H1 (cell line): ENCODE data around the gene OR51A4. TPM values are rescaled to one million over a fixed set of nuclear protein-coding genes. Genes with fewer than 3 reads are reported as not detected.

Source experiments
- CTCF ChIA-PET: fragments of 300-600 bp; sonication (Branson Sonifier 250); formaldehyde crosslinking; loops from one replicate; lab custom pipeline; 2021; ENCODE audit not compliant: partially characterized antibody; lab: Charles Lee
- POLR2A ChIA-PET: fragments of 300-600 bp; sonication (Branson Sonifier 250); formaldehyde crosslinking; loops from one replicate; lab custom pipeline; 2021; ENCODE audit warnings: inconsistent platforms; ENCODE audit not compliant: partially characterized antibody; lab: Charles Lee
- DNase-seq, 2 experiments: peaks; one replicate each; pipeline versions ENCODE4 v3.0.0 to v3.0.0-alpha.2; 2010 to 2022; ENCODE audit warnings: low spot score in 2 of 2, low read depth in 1 of 2, mixed read lengths in 1 of 2
- FAIRE-seq: peaks from 2 replicates; lab custom pipeline; 2011; peaks lifted over from hg19 to GRCh38; lab: Jason Lieb, UNC
- H2AFZ ChIP-seq: 2 replicates; pipeline ENCODE4 v1.8.1; 2012; ENCODE audit warnings: low read length, inconsistent platforms
- H2AK5ac ChIP-seq: 2 replicates; pipeline ENCODE4 v1.6.1; 2013; ENCODE audit warnings: low read depth, low read length
- H2BK120ac ChIP-seq: replicated peaks from 2 replicates; pipeline ENCODE3; 2013; ENCODE audit warnings: low read depth, low read length, inconsistent platforms
- H2BK12ac ChIP-seq: 2 replicates; pipeline ENCODE4 v1.6.1; 2013; ENCODE audit warnings: low read depth, low read length
- H2BK15ac ChIP-seq: 2 replicates; pipeline ENCODE4 v1.6.1; 2013; ENCODE audit warnings: low read length
- H2BK20ac ChIP-seq: 2 replicates; pipeline ENCODE4 v1.6.1; 2013; ENCODE audit warnings: low read length
- H2BK5ac ChIP-seq: 2 replicates; pipeline ENCODE4 v1.6.1; 2013; ENCODE audit warnings: low read depth, low read length
- H3K14ac ChIP-seq: 2 replicates; pipeline ENCODE4 v1.6.1; 2013; ENCODE audit warnings: inconsistent platforms; ENCODE audit not compliant: insufficient read length
- H3K18ac ChIP-seq: 2 replicates; pipeline ENCODE4 v1.6.1; 2013; ENCODE audit warnings: low read length; ENCODE audit errors: extremely low read depth
- H3K23ac ChIP-seq: 2 replicates; pipeline ENCODE4 v1.6.1; 2013; ENCODE audit warnings: inconsistent platforms; ENCODE audit not compliant: insufficient read length
- H3K23me2 ChIP-seq: 2 replicates; pipeline ENCODE4 v1.6.1; 2013; ENCODE audit warnings: low read depth, low read length
- H3K27ac ChIP-seq: 2 replicates; pipeline ENCODE4 v1.6.1; 2011; ENCODE audit warnings: low read depth, low read length, inconsistent platforms
- H3K27me3 ChIP-seq, 4 experiments: replicated peaks in 1 of 4; 1 replicate in 1 of 4; 2 replicates in 3 of 4; pipeline versions ENCODE4 v1.6.1 to v1.8.1; 2011 to 2013; ENCODE audit warnings: low read length in 3 of 4, mild to moderate bottlenecking in 3 of 4, inconsistent platforms in 2 of 4, mixed read lengths in 2 of 4, moderate library complexity in 1 of 4; ENCODE audit not compliant: control insufficient read depth in 3 of 4, insufficient read depth in 3 of 4; ENCODE audit errors: extremely low read depth in 1 of 4
- H3K36me3 ChIP-seq, 4 experiments: 2 replicates each; pipeline versions ENCODE4 v1.6.1 to v1.8.1; 2011 to 2013; ENCODE audit warnings: mild to moderate bottlenecking in 4 of 4, low read length in 3 of 4, moderate library complexity in 2 of 4, control low read depth in 1 of 4, inconsistent platforms in 1 of 4; ENCODE audit not compliant: insufficient read depth in 4 of 4, control insufficient read depth in 2 of 4
- H3K4ac ChIP-seq: replicated peaks from 2 replicates; pipeline ENCODE3; 2013; ENCODE audit warnings: low read length, low read depth, mixed read lengths, inconsistent platforms; ENCODE audit not compliant: insufficient read length
- H3K4me1 ChIP-seq, 4 experiments: replicated peaks in 1 of 4; 1 replicate in 1 of 4; 2 replicates in 3 of 4; pipeline versions ENCODE4 v1.6.1 to v1.8.1; 2011 to 2013; ENCODE audit warnings: low read length in 3 of 4, inconsistent platforms in 2 of 4, mixed read lengths in 1 of 4; ENCODE audit not compliant: insufficient read depth in 4 of 4, control insufficient read depth in 3 of 4
- H3K4me2 ChIP-seq, 2 experiments: 2 replicates each; pipeline versions ENCODE4 v1.6.1 to v1.8.1; 2011 to 2013; ENCODE audit warnings: low read depth in 2 of 2, low read length in 2 of 2, control low read depth in 1 of 2, inconsistent platforms in 1 of 2, mild to moderate bottlenecking in 1 of 2; ENCODE audit not compliant: insufficient read depth in 1 of 2
- H3K4me3 ChIP-seq, 4 experiments: fragments of 200-600, 300-600 bp in 1 of 4; sonication (generic), shearing (Covaris generic), sonication (Bioruptor Twin) in 1 of 4; 2 replicates each; pipeline versions ENCODE4 v1.5.1 to v1.8.1; 2011 to 2016; ENCODE audit warnings: low read length in 4 of 4, low read depth in 3 of 4, control low read depth in 2 of 4, inconsistent platforms in 2 of 4, mild to moderate bottlenecking in 2 of 4, mixed read lengths in 1 of 4, moderate library complexity in 1 of 4; ENCODE audit not compliant: insufficient read depth in 2 of 4; ENCODE audit errors: extremely low read depth in 1 of 4
- H3K56ac ChIP-seq: replicated peaks from 2 replicates; pipeline ENCODE3; 2013; ENCODE audit warnings: low read depth, mild to moderate bottlenecking, mixed read lengths, low read length, inconsistent platforms; ENCODE audit not compliant: insufficient read length
- H3K79me1 ChIP-seq: 2 replicates; pipeline ENCODE4 v1.6.1; 2013; ENCODE audit warnings: low read depth, low read length, control low read depth
- H3K79me2 ChIP-seq, 2 experiments: 2 replicates each; pipeline versions ENCODE4 v1.6.1 to v1.8.1; 2012 to 2013; ENCODE audit warnings: low read length in 2 of 2, mild to moderate bottlenecking in 2 of 2, inconsistent platforms in 1 of 2; ENCODE audit not compliant: insufficient read depth in 2 of 2, control insufficient read depth in 1 of 2
- H3K9ac ChIP-seq, 4 experiments: replicated peaks in 1 of 4; 1 replicate in 1 of 4; 2 replicates in 3 of 4; pipeline versions ENCODE4 v1.6.1 to v1.8.1; 2011 to 2013; ENCODE audit warnings: low read depth in 3 of 4, low read length in 3 of 4, control low read depth in 2 of 4, mild to moderate bottlenecking in 2 of 4, moderate library complexity in 2 of 4, inconsistent platforms in 1 of 4; ENCODE audit errors: extremely low read depth in 1 of 4
- H3K9me3 ChIP-seq, 2 experiments: 2 replicates each; pipeline versions ENCODE4 v1.6.1 to v1.8.1; 2012 to 2013; ENCODE audit warnings: mild to moderate bottlenecking in 2 of 2, moderate library complexity in 2 of 2, control low read depth in 1 of 2, inconsistent platforms in 1 of 2, low read depth in 1 of 2, low read length in 1 of 2, mixed read lengths in 1 of 2; ENCODE audit not compliant: insufficient read depth in 2 of 2
- H4K20me1 ChIP-seq, 2 experiments: replicated peaks in 1 of 2; 2 replicates each; pipeline versions ENCODE3 to v1.8.1; 2011 to 2013; ENCODE audit warnings: inconsistent platforms in 2 of 2, low read length in 2 of 2, mild to moderate bottlenecking in 1 of 2; ENCODE audit not compliant: insufficient read depth in 2 of 2, control insufficient read depth in 1 of 2
- H4K5ac ChIP-seq: 2 replicates; pipeline ENCODE4 v1.6.1; 2013; ENCODE audit warnings: low read length, low read depth, mixed read lengths, inconsistent platforms; ENCODE audit not compliant: insufficient read length
- H4K8ac ChIP-seq: 2 replicates; pipeline ENCODE4 v1.8.0; 2013; ENCODE audit warnings: mild to moderate bottlenecking, moderate library complexity, low read length, inconsistent platforms; ENCODE audit not compliant: insufficient read depth; ENCODE audit errors: extremely low read depth
- H4K91ac ChIP-seq: replicated peaks from 2 replicates; pipeline ENCODE3; 2013; ENCODE audit warnings: low read length, mixed read lengths, inconsistent platforms; ENCODE audit not compliant: insufficient read length
- CHD2 ChIP-seq: IDR thresholded peaks from 2 replicates; pipeline ENCODE4 v1.6.1; 2012; ENCODE audit warnings: low read length, improper control_type of control experiment
- CTBP2 ChIP-seq: IDR thresholded peaks from 2 replicates; pipeline ENCODE4 v1.7.0; 2011; ENCODE audit warnings: borderline replicate concordance, mild to moderate bottlenecking, moderate library complexity, mixed read lengths, low read length; ENCODE audit not compliant: insufficient read depth, insufficient read length
- E2F6 ChIP-seq: IDR thresholded peaks from 2 replicates; pipeline ENCODE4 v1.6.1; 2012; ENCODE audit warnings: inconsistent platforms
- EZH2 ChIP-seq: fragments of 200-600 bp; sonication (generic); IDR thresholded peaks from 2 replicates; pipeline ENCODE4 v1.7.1; 2012; ENCODE audit warnings: low read depth, mild to moderate bottlenecking, moderate library complexity, low read length, inconsistent platforms; ENCODE audit not compliant: severe bottlenecking
- KDM1A ChIP-seq: fragments of 200-600, 300-600 bp; sonication (generic); IDR thresholded peaks from 2 replicates; pipeline ENCODE4 v1.7.1; 2016; ENCODE audit warnings: mild to moderate bottlenecking, low read length, borderline replicate concordance
- KDM4A ChIP-seq: IDR thresholded peaks from one replicate; pipeline ENCODE4 v1.7.1; 2012; ENCODE audit warnings: low read depth, mild to moderate bottlenecking, moderate library complexity, low read length, inconsistent platforms; ENCODE audit not compliant: severe bottlenecking
- MAFK ChIP-seq: IDR thresholded peaks from 2 replicates; pipeline ENCODE4 v1.6.1; 2012; ENCODE audit warnings: low read depth, mild to moderate bottlenecking, improper control_type of control experiment, low read length
- RBBP5 ChIP-seq: IDR thresholded peaks from 2 replicates; pipeline ENCODE4 v1.7.1; 2012; ENCODE audit warnings: low read depth, mild to moderate bottlenecking, inconsistent platforms, low read length, moderate library complexity, borderline replicate concordance
- RFX5 ChIP-seq: IDR thresholded peaks from 2 replicates; pipeline ENCODE4 v1.6.1; 2011; ENCODE audit warnings: low read depth, low read length, improper control_type of control experiment, borderline replicate concordance
- RNF2 ChIP-seq: fragments of 200-900, 300-1000 bp; sonication (generic); IDR thresholded peaks from 2 replicates; pipeline ENCODE4 v1.7.1; 2016; ENCODE audit warnings: borderline replicate concordance, low read depth, mild to moderate bottlenecking, antibody characterized with exemption, low read length; ENCODE audit not compliant: poor library complexity, severe bottlenecking; ENCODE audit errors: missing control alignments
- TAF1 ChIP-seq: IDR thresholded peaks from 2 replicates; pipeline ENCODE4 v1.6.1; 2011; ENCODE audit warnings: mild to moderate bottlenecking, low read depth, low read length
- USF2 ChIP-seq: IDR thresholded peaks from 2 replicates; pipeline ENCODE4 v1.6.1; 2011; ENCODE audit warnings: low read length, improper control_type of control experiment
- WGBS, 2 experiments: shearing (Covaris generic) in 1 of 2; methylation state at CpG; one replicate each; pipeline versions ENCODE4 v1.1.6 to v1.1.7; 2013 to 2015; ENCODE audit warnings: low lambda C conversion rate in 2 of 2, mixed read lengths in 2 of 2, inconsistent platforms in 1 of 2, low coverage in 1 of 2, missing lambda C conversion rate in 1 of 2; ENCODE audit not compliant: insufficient replicate concordance in 2 of 2, insufficient coverage in 1 of 2, insufficient read length in 1 of 2; ENCODE audit errors: extremely low coverage in 1 of 2, missing lambda C conversion rate in 1 of 2; 5-methylcytosine and 5-hydroxymethylcytosine counted together
- polyA plus RNA-seq, 7 experiments: library from polyadenylated mRNA; depleted of rRNA in 3 of 7; stranded (reverse) in 5 of 7; unstranded in 2 of 7; fragments of >200 nt in 5 of 7; fragments of 200-250 nt in 2 of 7; gene quantifications; 1 replicate in 5 of 7; 2 replicates in 1 of 7; 4 replicates in 1 of 7; pipeline versions ENCODE4 v1.2.1 to v1.2.3, GENCODE V29; 2011 to 2013; ENCODE audit warnings: missing spikeins in 2 of 7, mixed read lengths in 2 of 7
- total RNA-seq: library from RNA; stranded (reverse); fragmentation: NEBNext Ultra II Directional; extraction: Animal tissue kit (Norgen Biotek cat#: 25700); gene quantifications from 2 replicates; pipeline ENCODE4 v1.2.1, GENCODE V29; 2021

OR51A4 gene
- total and polyA plus RNA-seq, 2 of the 8 experiments (the other 6 are each of a cell fraction or from before 2014, with no cell fraction given): not detected

- Histone ChIP-seq H3K4me1 (no peaks in the 10 kb centered on the region), H3K9ac (no peak overlapping the region), H2BK20ac (no peak overlapping the region), H3K18ac (no peak overlapping the region), H2AFZ (no peak overlapping the region), H3K56ac (no peak overlapping the region), H2BK15ac (no peak overlapping the region), H3K9me3 (no peaks in the 10 kb centered on the region), H3K27me3 (no peaks in the 10 kb centered on the region), H3K4me2 (no peak overlapping the region), H2BK5ac (no peak overlapping the region), H3K23me2 (no peaks in the 10 kb centered on the region), H4K20me1 (peaks cover 0 to 1% of the 10 kb centered on the region in 2 experiments), H4K8ac (no peak overlapping the region), H3K79me2 (no peaks in the 10 kb centered on the region), H3K23ac (no peak overlapping the region), H2AK5ac (no peak overlapping the region), H2BK120ac (no peak overlapping the region), H3K36me3 (no peaks in the 10 kb centered on the region), H3K27ac (no peak overlapping the region), H4K5ac (no peak overlapping the region), H3K79me1 (no peaks in the 10 kb centered on the region), H2BK12ac (no peak overlapping the region), H3K4me3 (no peak overlapping the region), H3K14ac (no peak overlapping the region), H4K91ac (no peak overlapping the region), H3K4ac (no peak overlapping the region)
- ChIA-PET CTCF (no interaction called here), POLR2A (no interaction called here)
- FAIRE-seq: no peak
- 93% methylated on average over 1 of the region's 1 CpG; no CpG with 5 or more reads in 1 of the 2 experiments for whole genome bisulfite sequencing, 2 experiments
- no peak for DNase-seq
- TF ChIP-seq RFX5 (no peak), E2F6 (no peak), EZH2 (no peak), RNF2 (no peak), CHD2 (no peak), USF2 (no peak), RBBP5 (no peak), KDM1A (no peak), TAF1 (no peak), CTBP2 (no peak), MAFK (no peak), KDM4A (no peak)
Observed at GRCh38 chr11:4921796-4922195, 25.6 kb downstream of the OR51A4 start.
